Measurements from ENCODE around the gene PPP1R3A.

Gene PPP1R3A

DNA sequence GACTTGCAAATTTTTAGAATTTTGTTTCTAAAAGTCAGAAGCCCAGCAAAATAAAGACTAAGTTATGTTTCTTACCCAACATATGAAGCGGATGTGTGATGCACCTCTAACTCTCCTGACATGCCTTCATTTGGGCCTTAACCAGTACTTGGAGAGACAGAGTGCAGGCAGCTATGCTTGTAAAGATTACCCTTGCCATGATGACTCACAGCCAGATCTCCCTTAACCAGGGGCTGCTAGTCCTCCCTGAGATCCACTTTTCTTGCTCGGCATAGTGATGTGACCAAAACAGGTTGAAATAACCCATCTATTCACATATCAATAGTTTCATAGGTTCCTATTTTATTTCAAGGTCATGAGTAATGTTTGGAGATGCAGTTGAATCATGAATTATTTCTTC, 43.6 kb downstream of the PPP1R3A start:
- DNase-seq: no peak

GRCh38 chr7:113873554-113874151, 45.2 kb downstream of the PPP1R3A start:
- DNase-seq: peak; percentile 7

DNA sequence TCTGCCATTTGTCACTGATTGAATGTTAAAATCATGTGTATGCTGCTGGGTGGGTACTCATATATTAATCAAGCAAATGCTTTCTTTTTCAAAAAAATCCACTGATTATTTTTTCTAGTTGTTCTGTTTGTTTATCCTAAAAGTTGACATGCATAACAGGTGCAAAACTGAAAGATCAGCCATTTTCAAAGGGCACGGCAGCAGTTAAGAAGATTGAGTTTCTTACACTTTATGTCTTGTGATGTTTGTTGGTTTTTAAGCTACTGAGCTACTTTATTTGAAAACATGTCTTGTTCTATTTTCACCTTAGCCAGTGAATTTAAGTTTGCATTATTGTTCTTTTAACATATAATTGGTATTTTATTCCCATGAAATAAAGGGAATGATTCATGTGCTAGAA, 45.8 kb downstream of the PPP1R3A start:
- DNase-seq: no peak

GRCh38 chr7:113867325-113867724, 51.5 kb downstream of the PPP1R3A start:
- DNase-seq: no peak

DNA sequence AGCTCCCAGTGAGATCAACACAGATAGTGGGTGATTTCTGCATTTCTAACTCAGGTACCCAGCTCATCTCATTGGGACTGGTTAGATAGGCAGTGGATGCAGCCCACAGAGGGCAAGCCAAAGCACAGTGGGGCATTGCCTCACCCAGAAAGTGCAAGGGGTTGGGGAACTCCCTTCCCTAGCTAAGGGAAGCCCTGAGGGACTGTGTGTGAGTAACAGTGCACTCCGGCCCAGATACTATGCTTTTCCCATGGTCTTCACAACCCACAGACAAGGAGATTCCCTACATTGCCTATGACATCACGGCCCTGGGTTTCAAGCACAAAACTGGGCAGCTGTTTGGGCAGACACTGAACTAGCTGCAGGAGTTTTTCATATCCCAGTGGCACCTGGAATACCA, 62.8 kb downstream of the PPP1R3A start:
- no peak for DNase-seq

- no peak for DNase-seq
Measured at GRCh38 chr7:113840954-113841353, 77.9 kb downstream of the PPP1R3A start.

- DNase-seq: no peak
Measured at GRCh38 chr7:113835367-113835766, 83.4 kb downstream of the PPP1R3A start.

DNA sequence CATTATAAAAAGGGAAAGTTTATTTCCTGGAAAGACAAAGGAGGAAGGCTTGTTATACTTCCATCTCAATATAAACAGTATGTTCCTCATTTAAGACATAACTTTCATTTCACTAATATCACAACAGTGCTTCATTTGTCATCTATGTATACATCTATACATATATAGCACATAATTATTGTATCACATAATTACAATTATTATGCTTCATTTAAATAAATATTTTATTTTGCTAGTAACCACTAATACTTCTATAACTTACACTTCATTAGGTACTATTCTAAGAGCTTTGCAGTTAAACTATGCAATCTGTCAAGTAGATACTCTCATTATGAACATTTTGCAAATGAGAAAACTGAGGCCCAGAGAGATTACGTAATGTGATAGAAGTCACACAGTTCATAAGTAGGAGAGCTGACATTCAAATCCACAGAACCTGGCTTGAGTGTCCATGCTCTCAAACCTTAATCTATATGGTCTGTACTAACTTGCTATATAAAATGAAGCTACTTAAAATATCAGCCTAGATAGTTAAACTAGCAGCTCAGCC, 86.5 kb downstream of the PPP1R3A start:
- DNase-seq: no peak

- peak; percentile 6 for DNase-seq
Measured at GRCh38 chr7:113831556-113831955, 87.3 kb downstream of the PPP1R3A start.

DNA sequence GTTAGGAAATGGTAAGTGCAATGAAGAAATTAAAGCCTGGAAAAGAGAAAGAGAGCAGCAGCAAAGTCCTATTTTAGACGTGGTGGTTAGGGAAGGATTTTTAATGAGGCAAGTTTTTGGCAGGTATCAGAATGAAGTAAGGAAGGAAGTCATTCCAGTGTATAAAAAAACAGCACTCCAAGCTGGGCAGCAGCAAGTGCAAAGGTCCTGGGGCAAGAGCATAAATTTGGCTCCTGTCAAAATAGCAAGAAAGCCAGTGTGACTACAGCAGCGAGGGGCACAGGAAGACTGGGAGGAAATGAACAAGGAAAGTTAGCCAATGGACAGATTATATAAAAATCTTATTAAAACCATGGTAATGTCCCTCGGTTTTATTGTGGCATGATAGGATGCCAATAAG, 90.2 kb downstream of the PPP1R3A start:
- DNase-seq: no peak

All from fibroblast of skin of right biceps (primary cell).